ENCODE data around the gene MAGEE2.

DNA sequence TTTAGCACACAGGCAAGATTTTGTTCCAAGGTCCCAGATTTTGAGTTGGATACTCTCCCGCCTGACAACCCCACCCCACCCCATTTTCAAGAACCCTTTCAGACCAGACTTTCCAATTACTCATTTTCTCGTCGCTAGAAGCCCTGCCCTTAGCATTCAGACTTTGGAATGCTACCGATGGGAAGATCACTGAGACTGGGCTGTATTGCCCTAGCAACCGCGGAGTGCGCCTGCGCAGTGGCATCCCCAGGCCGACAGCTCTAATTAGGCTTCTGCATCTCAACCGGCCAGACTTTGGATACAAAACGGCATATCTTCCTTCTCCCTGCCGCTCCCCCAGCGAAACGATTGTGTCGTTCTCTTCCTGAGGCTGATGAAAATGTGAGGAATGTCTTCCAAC is 3.4 kb downstream of the MAGEE2 start:
- TF ChIP-seq CTCF (IDR thresholded peaks at IDR 0.05) (no peak), POLR2A (IDR thresholded peaks at IDR 0.05) (no peak)

All from esophagus squamous epithelium (tissue), 4 donors.